Cardiac muscle cell (in vitro differentiated cells and primary cell): ENCODE data around the gene AGPAT4. TPM values are rescaled to one million over a fixed set of nuclear protein-coding genes. Genes with fewer than 3 reads are reported as not detected.
A peak's percentile ranks its signal among the peaks of the same experiment; 100 is the strongest.

Experiments used
- DNase-seq, 2 donors: peaks; one replicate each; pipeline versions ENCODE4 v3.0.0 to v3.0.0-alpha.2; 2010 to 2017; ENCODE audit warnings: low read depth in 1 of 2, low spot score in 1 of 2
- H3K27ac ChIP-seq: fragments of 200-600 bp; sonication (generic); 2 replicates; pipeline ENCODE4 v1.5.1; 2016
- H3K27me3 ChIP-seq: fragments of 200-600 bp; sonication (generic); 2 replicates; pipeline ENCODE4 v1.6.0; 2016; ENCODE audit warnings: control low read depth
- H3K36me3 ChIP-seq: fragments of 200-600 bp; sonication (generic); 2 replicates; pipeline ENCODE4 v1.5.1; 2016; ENCODE audit warnings: control low read depth
- H3K4me1 ChIP-seq: fragments of 200-600 bp; sonication (generic); 2 replicates; pipeline ENCODE4 v1.8.1; 2017; ENCODE audit warnings: low read depth, mild to moderate bottlenecking, mixed run types
- H3K4me3 ChIP-seq: fragments of 200-600 bp; sonication (generic); 2 replicates; pipeline ENCODE4 v1.5.1; 2016; ENCODE audit warnings: mild to moderate bottlenecking
- H3K9me3 ChIP-seq: fragments of 200-600 bp; sonication (generic); 2 replicates; pipeline ENCODE4 v1.5.1; 2017; ENCODE audit warnings: low read depth, mild to moderate bottlenecking, control low read depth
- polyA plus RNA-seq: library from polyadenylated mRNA; unstranded; fragments of >200 nt; fragmentation: Nextera tagmentation; extraction: Ambion mirVana; gene quantifications from 2 replicates; pipeline ENCODE4 v1.2.1, GENCODE V29; 2016
- total RNA-seq: library from RNA; depleted of rRNA; stranded (reverse); fragments of >200 nt; gene quantifications from 2 replicates; pipeline ENCODE4 v1.2.3, GENCODE V29; 2016
- TF ChIP-seq, protein P1 (sequence below): IDR thresholded peaks from 2 replicates; pipeline ENCODE4 v1.5.1; 2012; ENCODE audit warnings: low read depth, mild to moderate bottlenecking, low read length

Gene AGPAT4
- total and polyA plus RNA-seq, 2 experiments from 2014 or later = 13.9 to 17.7 TPM

DNA sequence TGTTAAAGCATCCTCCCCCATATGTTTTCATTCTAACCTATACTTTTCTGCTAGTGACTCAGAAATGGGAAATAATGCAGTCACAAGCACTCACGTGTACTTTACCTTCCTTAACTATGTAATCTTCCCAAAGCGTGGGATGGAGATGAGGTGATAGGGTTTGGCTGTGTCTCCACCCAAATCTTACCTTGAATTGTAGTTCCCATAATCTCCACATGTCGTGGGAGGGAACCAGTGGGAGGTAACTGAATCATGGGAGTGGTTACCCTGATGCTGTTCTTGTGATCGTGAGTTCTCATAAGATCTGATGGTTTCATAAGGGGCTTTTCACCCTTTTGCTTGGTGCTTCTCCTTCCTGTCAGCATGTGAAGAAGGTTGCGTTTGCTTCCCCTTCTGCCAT lies 35.4 kb downstream of the AGPAT4 start:
- Histone ChIP-seq H3K36me3 (no peaks in the 10 kb centered on the region), H3K4me1 (peaks cover 13% of the 10 kb centered on the region), H3K27ac (no peak overlapping the region), H3K27me3 (no peaks in the 10 kb centered on the region), H3K9me3 (no peaks in the 10 kb centered on the region), H3K4me3 (no peak overlapping the region)
- TF ChIP-seq, protein P1, sequence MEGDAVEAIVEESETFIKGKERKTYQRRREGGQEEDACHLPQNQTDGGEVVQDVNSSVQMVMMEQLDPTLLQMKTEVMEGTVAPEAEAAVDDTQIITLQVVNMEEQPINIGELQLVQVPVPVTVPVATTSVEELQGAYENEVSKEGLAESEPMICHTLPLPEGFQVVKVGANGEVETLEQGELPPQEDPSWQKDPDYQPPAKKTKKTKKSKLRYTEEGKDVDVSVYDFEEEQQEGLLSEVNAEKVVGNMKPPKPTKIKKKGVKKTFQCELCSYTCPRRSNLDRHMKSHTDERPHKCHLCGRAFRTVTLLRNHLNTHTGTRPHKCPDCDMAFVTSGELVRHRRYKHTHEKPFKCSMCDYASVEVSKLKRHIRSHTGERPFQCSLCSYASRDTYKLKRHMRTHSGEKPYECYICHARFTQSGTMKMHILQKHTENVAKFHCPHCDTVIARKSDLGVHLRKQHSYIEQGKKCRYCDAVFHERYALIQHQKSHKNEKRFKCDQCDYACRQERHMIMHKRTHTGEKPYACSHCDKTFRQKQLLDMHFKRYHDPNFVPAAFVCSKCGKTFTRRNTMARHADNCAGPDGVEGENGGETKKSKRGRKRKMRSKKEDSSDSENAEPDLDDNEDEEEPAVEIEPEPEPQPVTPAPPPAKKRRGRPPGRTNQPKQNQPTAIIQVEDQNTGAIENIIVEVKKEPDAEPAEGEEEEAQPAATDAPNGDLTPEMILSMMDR = no peak
- no peak for DNase-seq

DNA sequence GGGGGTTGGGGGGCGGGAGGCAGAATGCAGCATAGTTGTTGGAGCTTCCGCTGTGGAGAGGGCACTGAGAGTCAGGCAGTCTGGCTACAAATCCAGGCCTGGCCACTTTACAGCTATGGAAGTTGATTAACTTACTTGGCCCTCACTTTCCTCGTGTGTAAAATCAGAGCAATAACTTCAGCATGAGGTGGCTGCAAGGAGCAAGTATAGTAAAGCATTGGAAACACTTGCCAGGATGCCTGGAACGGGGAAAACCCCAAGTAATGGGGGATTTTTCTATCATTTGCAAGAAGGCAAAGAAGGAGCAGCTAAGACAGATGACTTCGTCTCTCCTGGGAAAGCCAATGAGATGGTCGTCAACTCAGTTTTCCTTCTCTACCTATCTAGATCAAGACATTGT lies 35.8 kb downstream of the AGPAT4 start:
- Histone ChIP-seq H3K27me3 (no peaks in the 10 kb centered on the region), H3K4me1 (peaks cover 13% of the 10 kb centered on the region), H3K9me3 (no peaks in the 10 kb centered on the region), H3K4me3 (no peak overlapping the region), H3K36me3 (no peaks in the 10 kb centered on the region), H3K27ac (no peak overlapping the region)
- TF ChIP-seq, protein P1 = no peak
- no peak for DNase-seq

DNA sequence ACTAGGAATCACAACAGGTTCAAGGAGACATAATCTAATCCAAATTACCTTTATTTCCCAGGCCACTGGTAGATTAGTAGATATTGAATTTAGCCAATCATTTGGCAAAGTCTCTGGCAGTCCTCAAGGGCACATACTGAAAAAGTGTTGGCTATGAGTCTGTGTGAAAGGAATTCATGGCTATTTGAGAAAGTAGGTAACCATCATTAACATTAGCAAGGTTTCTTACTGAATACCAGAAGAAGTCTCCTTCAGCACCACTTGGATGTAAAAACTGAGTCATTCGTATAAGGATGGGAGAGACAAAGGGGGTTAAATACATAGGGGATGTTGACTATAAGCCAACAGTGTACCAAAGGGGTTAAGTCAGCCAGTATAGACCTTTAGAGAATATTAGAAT lies 36.7 kb downstream of the AGPAT4 start:
- Histone ChIP-seq H3K36me3 (no peaks in the 10 kb centered on the region), H3K4me3 (no peak overlapping the region), H3K9me3 (no peaks in the 10 kb centered on the region), H3K27ac (no peak overlapping the region), H3K4me1 (peaks cover 13% of the 10 kb centered on the region), H3K27me3 (no peaks in the 10 kb centered on the region)
- no peak for DNase-seq
- TF ChIP-seq, protein P1 = no peak

DNA sequence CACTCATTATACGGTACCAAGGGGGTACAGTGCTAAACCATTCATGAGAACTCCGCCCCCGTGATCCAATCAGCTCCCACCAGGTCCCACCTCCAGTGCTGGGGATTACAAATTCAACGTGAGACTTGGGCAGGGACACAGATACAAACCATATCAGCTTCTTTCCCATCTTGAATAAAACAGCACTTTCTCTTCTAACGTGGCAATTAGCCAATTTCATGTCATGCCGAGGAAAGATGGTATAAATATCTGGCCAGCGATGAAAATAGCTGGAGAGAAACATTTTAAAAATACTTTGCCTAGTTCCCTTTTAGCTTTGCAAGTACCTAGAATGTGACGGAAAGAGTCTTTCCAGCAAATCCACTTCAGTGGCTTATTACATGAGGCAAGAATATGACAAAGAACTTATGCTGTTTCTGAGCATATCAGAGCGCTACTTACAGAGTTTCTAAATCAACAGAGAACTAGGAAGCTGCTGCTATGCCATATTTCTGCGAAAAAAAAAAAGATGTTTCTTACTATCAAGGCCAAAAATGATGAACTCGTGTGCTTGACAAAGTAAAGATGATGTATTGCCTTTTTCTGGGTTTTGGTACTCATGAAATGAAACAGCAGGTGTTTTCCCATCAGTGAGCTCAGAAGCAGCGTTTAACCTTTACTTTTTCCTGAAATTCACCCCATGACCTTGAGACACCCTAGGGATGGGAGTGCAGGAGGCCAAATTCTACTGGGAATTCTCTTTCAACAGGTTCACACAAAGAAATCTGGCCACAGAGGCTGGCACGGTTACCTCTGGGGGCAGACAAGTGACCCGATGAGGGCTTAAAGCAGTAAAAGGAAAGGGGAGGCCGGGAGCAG lies 37.9 kb downstream of the AGPAT4 start:
- Histone ChIP-seq H3K9me3 (no peaks in the 10 kb centered on the region), H3K4me3 (no peak overlapping the region), H3K36me3 (peaks cover 5% of the 10 kb centered on the region), H3K27me3 (no peaks in the 10 kb centered on the region), H3K4me1 (peaks cover 13% of the 10 kb centered on the region), H3K27ac (no peak overlapping the region)
- DNase-seq = no peak
- TF ChIP-seq, protein P1 = no peak

DNA sequence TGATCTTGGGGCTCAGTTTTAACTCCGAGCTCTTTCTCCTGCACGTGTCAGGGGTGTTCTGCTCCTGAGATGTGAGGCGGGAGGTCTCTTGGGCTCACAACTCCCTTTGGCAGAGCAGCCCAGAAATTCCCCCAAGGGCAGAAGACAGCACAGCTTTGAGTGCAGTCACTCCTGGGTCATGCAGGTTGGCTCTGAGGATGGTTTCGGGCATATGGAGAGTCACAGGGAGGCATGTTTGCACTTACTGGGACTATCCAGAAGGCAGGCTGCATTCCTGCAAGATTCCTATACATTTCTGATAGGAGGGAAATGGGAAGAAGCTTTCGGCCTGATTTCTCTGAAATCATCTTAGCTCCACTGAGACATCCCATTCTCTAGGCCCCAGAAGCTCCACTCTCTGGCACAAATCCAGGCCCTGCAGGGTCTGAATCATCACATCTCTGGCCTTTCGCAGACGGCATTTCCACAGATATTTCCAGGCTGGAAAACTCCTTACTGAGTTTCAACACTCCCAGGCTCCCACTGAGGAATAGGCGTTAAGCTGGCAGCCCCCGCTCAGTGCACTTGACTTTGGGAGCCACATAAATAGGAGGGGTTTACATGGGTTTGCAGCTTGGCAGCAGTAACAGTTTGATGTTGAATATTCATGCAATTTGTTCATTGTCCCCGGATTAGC lies 39.7 kb downstream of the AGPAT4 start:
- Histone ChIP-seq H3K36me3 (peaks cover 10% of the 10 kb centered on the region), H3K27ac (peak overlapping the region; percentile 60), H3K27me3 (no peaks in the 10 kb centered on the region), H3K4me3 (no peak overlapping the region), H3K4me1 (peaks cover 13% of the 10 kb centered on the region), H3K9me3 (no peaks in the 10 kb centered on the region)
- DNase-seq = peak; percentile 51 to 94
- TF ChIP-seq, protein P1 = no peak
